HCT116 (cell line): ENCODE results near the gene ABCA1.
"Not testable (repeated sequence)": the region's sequence is repeated elsewhere in the genome, so short reads cannot be mapped to it uniquely, and the experiment has no call there.

Experiments used
- CEBPB ChIP-seq: IDR thresholded peaks from 2 replicates; pipeline ENCODE4 v1.6.1; 2012; ENCODE audit warnings: low read depth
- ELF1 ChIP-seq: IDR thresholded peaks from 2 replicates; pipeline ENCODE4 v1.6.1; 2012; ENCODE audit warnings: low read depth, borderline replicate concordance
- EZH2 ChIP-seq: fragments of 200-600 bp; sonication (generic); IDR thresholded peaks from 2 replicates; pipeline ENCODE4 v1.6.1; 2017; ENCODE audit warnings: antibody characterized with exemption, mixed run types
- EZH2phosphoT487 ChIP-seq: fragments of 200-600 bp; IDR thresholded peaks from 2 replicates; pipeline ENCODE4 v1.6.1; 2018; ENCODE audit warnings: antibody characterized with exemption, borderline replicate concordance
- JUND ChIP-seq: IDR thresholded peaks from 2 replicates; pipeline ENCODE4 v1.6.1; 2012
- POLR2A ChIP-seq: IDR thresholded peaks from 2 replicates; pipeline ENCODE4 v1.7.0; 2011; ENCODE audit warnings: borderline replicate concordance; ENCODE audit not compliant: insufficient read depth, insufficient read length; ENCODE audit errors: extremely low read depth
- RAD21 ChIP-seq: IDR thresholded peaks from 2 replicates; pipeline ENCODE4 v1.6.1; 2012; ENCODE audit warnings: low read depth, mild to moderate bottlenecking
- SRF ChIP-seq: IDR thresholded peaks from 2 replicates; pipeline ENCODE4 v1.6.1; 2012; ENCODE audit warnings: low read depth
- TCF7L2 ChIP-seq: IDR thresholded peaks from 2 replicates; pipeline ENCODE4 v1.7.0; 2011; ENCODE audit warnings: borderline replicate concordance, inconsistent platforms; ENCODE audit not compliant: insufficient read depth, insufficient read length; ENCODE audit errors: extremely low read depth
- ZFX ChIP-seq: fragments of 450-650 bp; IDR thresholded peaks from 2 replicates; pipeline ENCODE4 v1.6.1; 2017
- TF ChIP-seq, protein P1 (sequence below): IDR thresholded peaks from 2 replicates; pipeline ENCODE4 v1.6.1; 2012; ENCODE audit warnings: low read depth
- TF ChIP-seq, protein P2 (sequence below), 3 experiments: fragments of 200-600 bp in 1 of 3; sonication (generic) in 1 of 3; IDR thresholded peaks in 2 of 3; conservative IDR thresholded peaks in 1 of 3; 2 replicates each; pipeline ENCODE4 v1.5.1; 2012 to 2017; ENCODE audit warnings: low read depth in 2 of 3, low read length in 2 of 3, antibody characterized with exemption in 1 of 3, borderline replicate concordance in 1 of 3, control low read depth in 1 of 3, mild to moderate bottlenecking in 1 of 3, mixed read lengths in 1 of 3, mixed run types in 1 of 3, moderate library complexity in 1 of 3; ENCODE audit not compliant: insufficient read depth in 1 of 3
- TF ChIP-seq, protein P3 (sequence below): IDR thresholded peaks from 2 replicates; pipeline ENCODE4 v1.6.1; 2011; ENCODE audit warnings: mild to moderate bottlenecking, low read length, moderate library complexity; ENCODE audit not compliant: insufficient replicate concordance; ENCODE audit errors: extremely low read depth

DNA sequence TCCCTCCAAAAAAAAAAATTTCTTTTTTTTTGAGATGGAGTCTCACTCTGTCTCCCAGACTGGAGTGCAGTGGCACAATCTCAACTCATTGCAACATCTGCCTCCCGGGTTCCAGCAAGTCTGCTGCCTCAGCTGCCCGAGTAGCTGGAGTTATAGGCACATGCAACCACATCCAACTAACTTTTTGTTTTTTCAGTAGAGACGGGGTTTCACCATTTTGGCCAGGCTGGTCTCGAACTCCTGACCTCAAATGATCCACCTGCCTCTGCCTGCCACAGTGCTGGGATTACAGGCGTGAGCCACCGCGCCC, 7.5 kb upstream of the ABCA1 start:
- not testable (repeated sequence) for TF ChIP-seq CEBPB, EZH2, JUND, RAD21, EZH2phosphoT487, SRF, POLR2A, ZFX, ELF1, TCF7L2
- TF ChIP-seq, protein P1, sequence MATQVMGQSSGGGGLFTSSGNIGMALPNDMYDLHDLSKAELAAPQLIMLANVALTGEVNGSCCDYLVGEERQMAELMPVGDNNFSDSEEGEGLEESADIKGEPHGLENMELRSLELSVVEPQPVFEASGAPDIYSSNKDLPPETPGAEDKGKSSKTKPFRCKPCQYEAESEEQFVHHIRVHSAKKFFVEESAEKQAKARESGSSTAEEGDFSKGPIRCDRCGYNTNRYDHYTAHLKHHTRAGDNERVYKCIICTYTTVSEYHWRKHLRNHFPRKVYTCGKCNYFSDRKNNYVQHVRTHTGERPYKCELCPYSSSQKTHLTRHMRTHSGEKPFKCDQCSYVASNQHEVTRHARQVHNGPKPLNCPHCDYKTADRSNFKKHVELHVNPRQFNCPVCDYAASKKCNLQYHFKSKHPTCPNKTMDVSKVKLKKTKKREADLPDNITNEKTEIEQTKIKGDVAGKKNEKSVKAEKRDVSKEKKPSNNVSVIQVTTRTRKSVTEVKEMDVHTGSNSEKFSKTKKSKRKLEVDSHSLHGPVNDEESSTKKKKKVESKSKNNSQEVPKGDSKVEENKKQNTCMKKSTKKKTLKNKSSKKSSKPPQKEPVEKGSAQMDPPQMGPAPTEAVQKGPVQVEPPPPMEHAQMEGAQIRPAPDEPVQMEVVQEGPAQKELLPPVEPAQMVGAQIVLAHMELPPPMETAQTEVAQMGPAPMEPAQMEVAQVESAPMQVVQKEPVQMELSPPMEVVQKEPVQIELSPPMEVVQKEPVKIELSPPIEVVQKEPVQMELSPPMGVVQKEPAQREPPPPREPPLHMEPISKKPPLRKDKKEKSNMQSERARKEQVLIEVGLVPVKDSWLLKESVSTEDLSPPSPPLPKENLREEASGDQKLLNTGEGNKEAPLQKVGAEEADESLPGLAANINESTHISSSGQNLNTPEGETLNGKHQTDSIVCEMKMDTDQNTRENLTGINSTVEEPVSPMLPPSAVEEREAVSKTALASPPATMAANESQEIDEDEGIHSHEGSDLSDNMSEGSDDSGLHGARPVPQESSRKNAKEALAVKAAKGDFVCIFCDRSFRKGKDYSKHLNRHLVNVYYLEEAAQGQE, result not testable (repeated sequence)
- TF ChIP-seq, protein P2, sequence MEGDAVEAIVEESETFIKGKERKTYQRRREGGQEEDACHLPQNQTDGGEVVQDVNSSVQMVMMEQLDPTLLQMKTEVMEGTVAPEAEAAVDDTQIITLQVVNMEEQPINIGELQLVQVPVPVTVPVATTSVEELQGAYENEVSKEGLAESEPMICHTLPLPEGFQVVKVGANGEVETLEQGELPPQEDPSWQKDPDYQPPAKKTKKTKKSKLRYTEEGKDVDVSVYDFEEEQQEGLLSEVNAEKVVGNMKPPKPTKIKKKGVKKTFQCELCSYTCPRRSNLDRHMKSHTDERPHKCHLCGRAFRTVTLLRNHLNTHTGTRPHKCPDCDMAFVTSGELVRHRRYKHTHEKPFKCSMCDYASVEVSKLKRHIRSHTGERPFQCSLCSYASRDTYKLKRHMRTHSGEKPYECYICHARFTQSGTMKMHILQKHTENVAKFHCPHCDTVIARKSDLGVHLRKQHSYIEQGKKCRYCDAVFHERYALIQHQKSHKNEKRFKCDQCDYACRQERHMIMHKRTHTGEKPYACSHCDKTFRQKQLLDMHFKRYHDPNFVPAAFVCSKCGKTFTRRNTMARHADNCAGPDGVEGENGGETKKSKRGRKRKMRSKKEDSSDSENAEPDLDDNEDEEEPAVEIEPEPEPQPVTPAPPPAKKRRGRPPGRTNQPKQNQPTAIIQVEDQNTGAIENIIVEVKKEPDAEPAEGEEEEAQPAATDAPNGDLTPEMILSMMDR (IDR thresholded peaks at IDR 0.05 in 2 of 3, conservative IDR thresholded peaks at IDR 0.05 in 1 of 3; ENCODE audit: borderline replicate concordance in 1 of 3, insufficient read depth in 1 of 3, low read depth in 2 of 3, low read length in 2 of 3), result not testable (repeated sequence)
- TF ChIP-seq, protein P3, sequence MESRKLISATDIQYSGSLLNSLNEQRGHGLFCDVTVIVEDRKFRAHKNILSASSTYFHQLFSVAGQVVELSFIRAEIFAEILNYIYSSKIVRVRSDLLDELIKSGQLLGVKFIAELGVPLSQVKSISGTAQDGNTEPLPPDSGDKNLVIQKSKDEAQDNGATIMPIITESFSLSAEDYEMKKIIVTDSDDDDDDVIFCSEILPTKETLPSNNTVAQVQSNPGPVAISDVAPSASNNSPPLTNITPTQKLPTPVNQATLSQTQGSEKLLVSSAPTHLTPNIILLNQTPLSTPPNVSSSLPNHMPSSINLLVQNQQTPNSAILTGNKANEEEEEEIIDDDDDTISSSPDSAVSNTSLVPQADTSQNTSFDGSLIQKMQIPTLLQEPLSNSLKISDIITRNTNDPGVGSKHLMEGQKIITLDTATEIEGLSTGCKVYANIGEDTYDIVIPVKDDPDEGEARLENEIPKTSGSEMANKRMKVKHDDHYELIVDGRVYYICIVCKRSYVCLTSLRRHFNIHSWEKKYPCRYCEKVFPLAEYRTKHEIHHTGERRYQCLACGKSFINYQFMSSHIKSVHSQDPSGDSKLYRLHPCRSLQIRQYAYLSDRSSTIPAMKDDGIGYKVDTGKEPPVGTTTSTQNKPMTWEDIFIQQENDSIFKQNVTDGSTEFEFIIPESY, result not testable (repeated sequence)
